Measurements from ENCODE around the gene IL1RAPL2. TPM values are rescaled to one million over a fixed set of nuclear protein-coding genes. Genes with fewer than 3 reads are reported as not detected.

IL1RAPL2 gene
- polyA plus RNA-seq, 1 of the 3 experiments (the other 2 are of a cell fraction) = 0.13 TPM

DNA sequence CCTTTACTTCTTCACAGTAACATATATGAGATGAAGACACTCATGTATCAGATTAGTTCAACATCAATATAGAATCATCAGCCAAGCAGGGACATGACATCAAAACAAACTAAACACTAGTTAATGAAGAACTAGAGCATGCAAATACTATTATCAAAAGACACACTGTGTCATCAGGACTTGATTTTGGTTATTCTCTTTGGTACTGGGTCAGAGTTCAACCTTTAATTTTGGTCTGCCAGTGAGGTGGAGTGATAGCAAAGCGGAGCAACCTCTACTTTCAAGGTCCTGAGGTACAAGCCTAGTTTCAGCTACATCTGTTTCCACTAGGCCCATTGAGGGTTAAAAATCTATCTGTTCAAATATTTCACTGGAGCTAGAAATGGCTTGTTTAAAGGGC lies 584.0 kb downstream of the IL1RAPL2 start:
- H2AFZ ChIP-seq (ENCODE audit: low read depth) = no peak overlapping the region
- no peaks in the 10 kb centered on the region; the same call in 1 of the 2 replicates for H4K20me1 ChIP-seq (ENCODE audit: insufficient read depth)
- no peak overlapping the region for H3K27ac ChIP-seq (ENCODE audit: low read depth in 2 of 2, low read length in 1 of 2)
- no peak for TF ChIP-seq RAD21 (IDR thresholded peaks at IDR 0.05; ENCODE audit: low read length)
- TF ChIP-seq, protein P1, sequence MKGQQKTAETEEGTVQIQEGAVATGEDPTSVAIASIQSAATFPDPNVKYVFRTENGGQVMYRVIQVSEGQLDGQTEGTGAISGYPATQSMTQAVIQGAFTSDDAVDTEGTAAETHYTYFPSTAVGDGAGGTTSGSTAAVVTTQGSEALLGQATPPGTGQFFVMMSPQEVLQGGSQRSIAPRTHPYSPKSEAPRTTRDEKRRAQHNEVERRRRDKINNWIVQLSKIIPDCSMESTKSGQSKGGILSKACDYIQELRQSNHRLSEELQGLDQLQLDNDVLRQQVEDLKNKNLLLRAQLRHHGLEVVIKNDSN (IDR thresholded peaks at IDR 0.05; ENCODE audit: borderline replicate concordance, low read depth) = no peak
- no peak for TF ChIP-seq EZH2phosphoT487 (IDR thresholded peaks at IDR 0.05; ENCODE audit: borderline replicate concordance, low read depth)
- TF ChIP-seq JUND (IDR thresholded peaks at IDR 0.05) = no peak
- TF ChIP-seq SMC3 (IDR thresholded peaks at IDR 0.05; ENCODE audit: low read depth, low read length) = no peak
- no peak for TF ChIP-seq EP300 (IDR thresholded peaks at IDR 0.05; ENCODE audit: borderline replicate concordance in 1 of 2, low read depth in 1 of 2, low read length in 1 of 2)
- TF ChIP-seq FOXJ3 (CRISPR knock-in tag; IDR thresholded peaks at IDR 0.05) = no peak
- TF ChIP-seq SIN3A (IDR thresholded peaks at IDR 0.05; ENCODE audit: borderline replicate concordance, low read depth, low read length) = no peak
- TF ChIP-seq FOSL2 (IDR thresholded peaks at IDR 0.05; ENCODE audit: borderline replicate concordance, low read depth) = no peak
- no peak for TF ChIP-seq NRF1 (IDR thresholded peaks at IDR 0.05; ENCODE audit: low read depth, low read length)
- TF ChIP-seq, protein P2, sequence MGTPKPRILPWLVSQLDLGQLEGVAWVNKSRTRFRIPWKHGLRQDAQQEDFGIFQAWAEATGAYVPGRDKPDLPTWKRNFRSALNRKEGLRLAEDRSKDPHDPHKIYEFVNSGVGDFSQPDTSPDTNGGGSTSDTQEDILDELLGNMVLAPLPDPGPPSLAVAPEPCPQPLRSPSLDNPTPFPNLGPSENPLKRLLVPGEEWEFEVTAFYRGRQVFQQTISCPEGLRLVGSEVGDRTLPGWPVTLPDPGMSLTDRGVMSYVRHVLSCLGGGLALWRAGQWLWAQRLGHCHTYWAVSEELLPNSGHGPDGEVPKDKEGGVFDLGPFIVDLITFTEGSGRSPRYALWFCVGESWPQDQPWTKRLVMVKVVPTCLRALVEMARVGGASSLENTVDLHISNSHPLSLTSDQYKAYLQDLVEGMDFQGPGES (IDR thresholded peaks at IDR 0.05; ENCODE audit: low read depth, low read length) = no peak
- TF ChIP-seq, protein P3, sequence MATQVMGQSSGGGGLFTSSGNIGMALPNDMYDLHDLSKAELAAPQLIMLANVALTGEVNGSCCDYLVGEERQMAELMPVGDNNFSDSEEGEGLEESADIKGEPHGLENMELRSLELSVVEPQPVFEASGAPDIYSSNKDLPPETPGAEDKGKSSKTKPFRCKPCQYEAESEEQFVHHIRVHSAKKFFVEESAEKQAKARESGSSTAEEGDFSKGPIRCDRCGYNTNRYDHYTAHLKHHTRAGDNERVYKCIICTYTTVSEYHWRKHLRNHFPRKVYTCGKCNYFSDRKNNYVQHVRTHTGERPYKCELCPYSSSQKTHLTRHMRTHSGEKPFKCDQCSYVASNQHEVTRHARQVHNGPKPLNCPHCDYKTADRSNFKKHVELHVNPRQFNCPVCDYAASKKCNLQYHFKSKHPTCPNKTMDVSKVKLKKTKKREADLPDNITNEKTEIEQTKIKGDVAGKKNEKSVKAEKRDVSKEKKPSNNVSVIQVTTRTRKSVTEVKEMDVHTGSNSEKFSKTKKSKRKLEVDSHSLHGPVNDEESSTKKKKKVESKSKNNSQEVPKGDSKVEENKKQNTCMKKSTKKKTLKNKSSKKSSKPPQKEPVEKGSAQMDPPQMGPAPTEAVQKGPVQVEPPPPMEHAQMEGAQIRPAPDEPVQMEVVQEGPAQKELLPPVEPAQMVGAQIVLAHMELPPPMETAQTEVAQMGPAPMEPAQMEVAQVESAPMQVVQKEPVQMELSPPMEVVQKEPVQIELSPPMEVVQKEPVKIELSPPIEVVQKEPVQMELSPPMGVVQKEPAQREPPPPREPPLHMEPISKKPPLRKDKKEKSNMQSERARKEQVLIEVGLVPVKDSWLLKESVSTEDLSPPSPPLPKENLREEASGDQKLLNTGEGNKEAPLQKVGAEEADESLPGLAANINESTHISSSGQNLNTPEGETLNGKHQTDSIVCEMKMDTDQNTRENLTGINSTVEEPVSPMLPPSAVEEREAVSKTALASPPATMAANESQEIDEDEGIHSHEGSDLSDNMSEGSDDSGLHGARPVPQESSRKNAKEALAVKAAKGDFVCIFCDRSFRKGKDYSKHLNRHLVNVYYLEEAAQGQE (IDR thresholded peaks at IDR 0.05; ENCODE audit: low read depth, low read length) = no peak
- 0% methylated on average over 1 of the region's 1 CpG for WGBS (ENCODE audit: low lambda C conversion rate)
- H3K9ac ChIP-seq = no peak overlapping the region
- H3K36me3 ChIP-seq (replicated peaks in 1 of 2; ENCODE audit: control insufficient read depth in 1 of 2, insufficient read depth in 2 of 2, low read length in 1 of 2) = no peaks in the 10 kb centered on the region
- H3K4me3 ChIP-seq (ENCODE audit: low read depth in 2 of 2, low read length in 1 of 2) = no peak overlapping the region
- no peaks in the 10 kb centered on the region for H3K79me2 ChIP-seq (ENCODE audit: insufficient read depth)
- H3K4me1 ChIP-seq (ENCODE audit: control insufficient read depth in 1 of 2, insufficient read depth in 2 of 2, low read depth in 1 of 2, low read length in 1 of 2) = no peaks in the 10 kb centered on the region
- H3K27me3 ChIP-seq (ENCODE audit: insufficient read depth) = no peaks in the 10 kb centered on the region
- no peaks in the 10 kb centered on the region for H3K9me2 ChIP-seq
- ChIA-PET POLR2A (no interaction called here), CTCF (no interaction called here)
- DNase-seq = no peak
- no peak overlapping the region for H3K4me2 ChIP-seq
- no peaks in the 10 kb centered on the region for H3F3A ChIP-seq (replicated peaks; ENCODE audit: insufficient read depth)
- H3K9me3 ChIP-seq = no peaks in the 10 kb centered on the region

DNA sequence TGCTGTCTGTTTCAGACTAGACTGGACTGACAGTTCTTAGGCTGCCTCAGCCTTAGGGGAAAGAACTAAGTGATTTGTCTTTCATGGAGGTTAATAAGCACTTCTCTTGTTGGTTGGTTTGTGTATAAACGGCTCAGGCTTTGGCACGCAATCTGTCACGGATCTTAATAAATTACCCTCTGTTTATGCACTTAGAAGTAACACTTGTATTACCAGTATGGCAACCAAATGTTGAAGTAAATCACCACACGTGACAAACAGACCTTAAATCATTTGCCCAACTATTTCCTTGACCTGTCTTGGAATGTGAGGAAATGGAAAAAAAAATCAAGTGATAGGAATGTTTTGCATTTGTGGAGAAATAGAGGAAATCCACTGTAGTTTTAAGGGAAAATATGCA lies 584.6 kb downstream of the IL1RAPL2 start:
- Histone ChIP-seq H2AFZ (ENCODE audit: low read depth) (no peak overlapping the region), H3K9ac (no peak overlapping the region), H3K79me2 (ENCODE audit: insufficient read depth) (no peaks in the 10 kb centered on the region), H3K27ac (ENCODE audit: low read depth in 2 of 2, low read length in 1 of 2) (no peak overlapping the region), H3K9me2 (no peaks in the 10 kb centered on the region), H3F3A (replicated peaks; ENCODE audit: insufficient read depth) (no peaks in the 10 kb centered on the region), H3K36me3 (replicated peaks in 1 of 2; ENCODE audit: control insufficient read depth in 1 of 2, insufficient read depth in 2 of 2, low read length in 1 of 2) (no peaks in the 10 kb centered on the region), H3K9me3 (no peaks in the 10 kb centered on the region), H3K27me3 (ENCODE audit: insufficient read depth) (no peaks in the 10 kb centered on the region), H3K4me3 (ENCODE audit: low read depth in 2 of 2, low read length in 1 of 2) (no peak overlapping the region), H4K20me1 (ENCODE audit: insufficient read depth) (no peaks in the 10 kb centered on the region; the same call in 1 of the 2 replicates), H3K4me2 (no peak overlapping the region), H3K4me1 (ENCODE audit: control insufficient read depth in 1 of 2, insufficient read depth in 2 of 2, low read depth in 1 of 2, low read length in 1 of 2) (no peaks in the 10 kb centered on the region)
- POLR2A ChIA-PET = no interaction called here
- CTCF ChIA-PET = no interaction called here
- under 1% methylated on average over 4 of the region's 4 CpGs for WGBS (ENCODE audit: low lambda C conversion rate)
- TF ChIP-seq JUND (IDR thresholded peaks at IDR 0.05) (no peak), TCF12 (IDR thresholded peaks at IDR 0.05) (no peak), YY1 (IDR thresholded peaks at IDR 0.05; ENCODE audit: low read depth) (no peak), EP300 (IDR thresholded peaks at IDR 0.05; ENCODE audit: borderline replicate concordance in 1 of 2, low read depth in 1 of 2, low read length in 1 of 2) (no peak), MEF2A (IDR thresholded peaks at IDR 0.05; ENCODE audit: borderline replicate concordance, low read depth) (no peak), RAD21 (IDR thresholded peaks at IDR 0.05; ENCODE audit: low read length) (no peak), TEAD4 (IDR thresholded peaks at IDR 0.05; ENCODE audit: borderline replicate concordance, insufficient read depth) (no peak), MXI1 (IDR thresholded peaks at IDR 0.05; ENCODE audit: low read depth, low read length) (no peak), FOXM1 (IDR thresholded peaks at IDR 0.05; ENCODE audit: low read depth) (no peak)
- TF ChIP-seq, protein P4, sequence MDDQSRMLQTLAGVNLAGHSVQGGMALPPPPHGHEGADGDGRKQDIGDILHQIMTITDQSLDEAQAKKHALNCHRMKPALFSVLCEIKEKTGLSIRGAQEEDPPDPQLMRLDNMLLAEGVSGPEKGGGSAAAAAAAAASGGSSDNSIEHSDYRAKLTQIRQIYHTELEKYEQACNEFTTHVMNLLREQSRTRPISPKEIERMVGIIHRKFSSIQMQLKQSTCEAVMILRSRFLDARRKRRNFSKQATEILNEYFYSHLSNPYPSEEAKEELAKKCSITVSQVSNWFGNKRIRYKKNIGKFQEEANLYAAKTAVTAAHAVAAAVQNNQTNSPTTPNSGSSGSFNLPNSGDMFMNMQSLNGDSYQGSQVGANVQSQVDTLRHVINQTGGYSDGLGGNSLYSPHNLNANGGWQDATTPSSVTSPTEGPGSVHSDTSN (IDR thresholded peaks at IDR 0.05) = no peak
- DNase-seq = no peak

Measured in SK-N-SH (cell line).